Activated CD4-positive, alpha-beta T cell treated with anti-CD3 and anti-CD28 coated beads, Interleukin-2, amount 50 U/mL, for 4 hours (primary cell): Measurements from ENCODE around the gene USP32.
"Not testable (repeated sequence)": the region's sequence is repeated elsewhere in the genome, so short reads cannot be mapped to it uniquely, and the experiment has no call there.

Experiments
- DNase-seq, 2 experiments: peaks; one replicate each; pipeline ENCODE4 v3.0.0-alpha.2; 2020

Gene USP32, protein sequence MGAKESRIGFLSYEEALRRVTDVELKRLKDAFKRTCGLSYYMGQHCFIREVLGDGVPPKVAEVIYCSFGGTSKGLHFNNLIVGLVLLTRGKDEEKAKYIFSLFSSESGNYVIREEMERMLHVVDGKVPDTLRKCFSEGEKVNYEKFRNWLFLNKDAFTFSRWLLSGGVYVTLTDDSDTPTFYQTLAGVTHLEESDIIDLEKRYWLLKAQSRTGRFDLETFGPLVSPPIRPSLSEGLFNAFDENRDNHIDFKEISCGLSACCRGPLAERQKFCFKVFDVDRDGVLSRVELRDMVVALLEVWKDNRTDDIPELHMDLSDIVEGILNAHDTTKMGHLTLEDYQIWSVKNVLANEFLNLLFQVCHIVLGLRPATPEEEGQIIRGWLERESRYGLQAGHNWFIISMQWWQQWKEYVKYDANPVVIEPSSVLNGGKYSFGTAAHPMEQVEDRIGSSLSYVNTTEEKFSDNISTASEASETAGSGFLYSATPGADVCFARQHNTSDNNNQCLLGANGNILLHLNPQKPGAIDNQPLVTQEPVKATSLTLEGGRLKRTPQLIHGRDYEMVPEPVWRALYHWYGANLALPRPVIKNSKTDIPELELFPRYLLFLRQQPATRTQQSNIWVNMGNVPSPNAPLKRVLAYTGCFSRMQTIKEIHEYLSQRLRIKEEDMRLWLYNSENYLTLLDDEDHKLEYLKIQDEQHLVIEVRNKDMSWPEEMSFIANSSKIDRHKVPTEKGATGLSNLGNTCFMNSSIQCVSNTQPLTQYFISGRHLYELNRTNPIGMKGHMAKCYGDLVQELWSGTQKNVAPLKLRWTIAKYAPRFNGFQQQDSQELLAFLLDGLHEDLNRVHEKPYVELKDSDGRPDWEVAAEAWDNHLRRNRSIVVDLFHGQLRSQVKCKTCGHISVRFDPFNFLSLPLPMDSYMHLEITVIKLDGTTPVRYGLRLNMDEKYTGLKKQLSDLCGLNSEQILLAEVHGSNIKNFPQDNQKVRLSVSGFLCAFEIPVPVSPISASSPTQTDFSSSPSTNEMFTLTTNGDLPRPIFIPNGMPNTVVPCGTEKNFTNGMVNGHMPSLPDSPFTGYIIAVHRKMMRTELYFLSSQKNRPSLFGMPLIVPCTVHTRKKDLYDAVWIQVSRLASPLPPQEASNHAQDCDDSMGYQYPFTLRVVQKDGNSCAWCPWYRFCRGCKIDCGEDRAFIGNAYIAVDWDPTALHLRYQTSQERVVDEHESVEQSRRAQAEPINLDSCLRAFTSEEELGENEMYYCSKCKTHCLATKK (N-terminal part only)

DNA sequence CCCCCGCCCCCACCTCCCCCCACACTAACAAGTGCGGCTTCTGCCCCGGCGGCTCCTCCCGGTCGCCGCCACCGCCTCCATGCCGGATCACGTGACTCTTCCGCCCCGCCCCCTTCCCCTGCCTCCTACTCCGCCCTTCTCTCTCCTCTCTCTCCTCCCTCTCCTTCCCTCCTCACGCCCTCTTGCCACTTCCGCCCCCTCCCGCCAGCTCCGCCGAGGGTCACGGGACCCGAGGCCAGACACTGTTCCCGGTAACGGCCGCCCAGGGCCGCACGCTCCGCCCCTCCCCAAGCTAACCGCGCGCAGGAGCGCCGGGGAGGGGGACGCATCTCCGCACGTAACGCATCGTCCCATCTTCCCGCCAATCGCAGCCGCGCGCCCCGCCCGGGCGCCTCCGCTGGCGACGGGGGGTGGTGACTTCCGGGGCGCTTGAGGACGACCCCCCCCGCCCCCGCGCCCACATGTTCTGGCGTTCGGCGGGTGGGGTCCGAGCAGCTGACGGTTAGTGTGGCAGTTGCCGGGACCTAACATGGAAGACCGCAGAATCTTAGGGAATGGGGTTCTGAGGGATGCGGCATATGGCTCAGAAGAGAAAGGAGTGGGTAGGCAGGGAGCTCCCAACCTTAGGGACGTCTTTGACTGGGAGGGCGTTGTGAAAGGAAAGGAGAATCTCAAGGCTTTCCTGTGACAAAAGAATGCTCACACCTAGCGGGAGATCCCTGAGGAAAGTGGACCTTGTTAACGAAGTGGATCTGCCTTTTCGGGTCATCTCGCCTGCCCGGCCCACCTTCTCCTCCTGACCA, at the start of gene USP32:
USP32 (minus strand) TSS at position 92 of the 803 bp plus-strand sequence. CDS start 194 bp downstream, outside the sequence.
- DNase-seq, result peak; percentile 98 to 99

DNA sequence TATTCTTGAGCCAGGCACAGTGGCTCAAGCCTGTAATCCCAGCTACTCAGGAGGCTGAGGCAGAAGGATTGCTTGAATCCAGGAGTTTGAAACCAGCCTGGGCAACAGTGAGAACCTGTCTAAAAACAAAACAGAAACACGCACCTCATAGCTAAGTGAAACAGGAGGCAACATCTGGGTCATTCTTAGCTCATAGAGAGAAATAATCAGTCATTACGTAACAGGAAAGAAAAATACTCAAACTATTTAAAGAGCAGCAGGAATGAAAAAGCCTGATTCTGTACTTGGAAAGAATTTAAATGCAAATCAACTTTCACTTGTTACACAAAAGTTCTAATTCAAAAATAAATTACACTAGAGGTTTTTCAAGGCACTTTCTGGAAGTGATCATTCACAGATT, 47.6 kb upstream of the USP32 start:
- no peak for DNase-seq

GRCh38 chr17:60436676-60437075, 44.7 kb upstream of the USP32 start:
- DNase-seq, result no peak

DNA sequence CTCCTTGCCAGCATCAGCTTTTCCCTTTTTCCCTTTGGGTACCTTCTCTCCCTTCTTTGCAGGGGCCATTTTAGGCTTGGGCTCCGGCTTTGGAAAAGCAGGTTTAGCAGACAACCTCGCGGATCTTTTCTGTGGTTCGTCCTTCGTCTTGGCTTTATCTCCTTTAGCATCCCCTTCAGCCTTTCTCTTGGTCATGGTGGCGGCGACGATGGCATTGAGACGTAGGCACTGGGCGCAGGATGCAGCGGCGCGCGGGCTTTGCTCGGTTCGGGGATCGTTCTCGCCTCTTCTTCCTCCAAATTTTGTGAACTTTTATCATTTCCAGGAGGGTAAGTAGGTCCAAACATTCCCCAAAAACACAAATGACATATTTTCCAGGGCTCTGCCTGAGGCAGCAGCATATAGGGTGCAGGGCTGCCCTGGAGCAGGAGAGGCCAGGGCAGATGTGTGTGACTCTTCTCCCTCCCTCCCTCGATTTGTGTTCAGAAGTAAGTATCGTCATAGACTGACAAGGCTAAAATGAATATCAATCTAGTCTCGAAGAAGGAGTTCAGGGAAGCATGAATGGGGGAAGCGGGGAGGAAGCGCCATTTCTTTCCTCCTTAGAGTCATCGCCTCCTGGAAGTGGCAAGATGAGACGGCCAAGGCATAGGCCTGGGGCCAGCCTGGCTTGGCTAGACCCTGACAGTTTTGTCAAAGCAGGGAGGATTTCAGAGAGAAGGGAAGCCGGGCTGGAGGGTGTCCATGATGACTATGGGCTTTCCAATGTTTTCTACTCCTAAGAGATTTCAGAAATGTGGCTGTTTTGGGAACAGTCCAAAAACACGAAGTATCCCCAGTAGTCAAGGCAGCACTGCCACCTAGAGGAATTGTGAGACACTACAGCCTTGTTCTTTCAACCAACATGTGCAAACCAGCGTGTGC, 43.6 kb upstream of the USP32 start:
- peak; percentile 36 to 49 for DNase-seq

DNA sequence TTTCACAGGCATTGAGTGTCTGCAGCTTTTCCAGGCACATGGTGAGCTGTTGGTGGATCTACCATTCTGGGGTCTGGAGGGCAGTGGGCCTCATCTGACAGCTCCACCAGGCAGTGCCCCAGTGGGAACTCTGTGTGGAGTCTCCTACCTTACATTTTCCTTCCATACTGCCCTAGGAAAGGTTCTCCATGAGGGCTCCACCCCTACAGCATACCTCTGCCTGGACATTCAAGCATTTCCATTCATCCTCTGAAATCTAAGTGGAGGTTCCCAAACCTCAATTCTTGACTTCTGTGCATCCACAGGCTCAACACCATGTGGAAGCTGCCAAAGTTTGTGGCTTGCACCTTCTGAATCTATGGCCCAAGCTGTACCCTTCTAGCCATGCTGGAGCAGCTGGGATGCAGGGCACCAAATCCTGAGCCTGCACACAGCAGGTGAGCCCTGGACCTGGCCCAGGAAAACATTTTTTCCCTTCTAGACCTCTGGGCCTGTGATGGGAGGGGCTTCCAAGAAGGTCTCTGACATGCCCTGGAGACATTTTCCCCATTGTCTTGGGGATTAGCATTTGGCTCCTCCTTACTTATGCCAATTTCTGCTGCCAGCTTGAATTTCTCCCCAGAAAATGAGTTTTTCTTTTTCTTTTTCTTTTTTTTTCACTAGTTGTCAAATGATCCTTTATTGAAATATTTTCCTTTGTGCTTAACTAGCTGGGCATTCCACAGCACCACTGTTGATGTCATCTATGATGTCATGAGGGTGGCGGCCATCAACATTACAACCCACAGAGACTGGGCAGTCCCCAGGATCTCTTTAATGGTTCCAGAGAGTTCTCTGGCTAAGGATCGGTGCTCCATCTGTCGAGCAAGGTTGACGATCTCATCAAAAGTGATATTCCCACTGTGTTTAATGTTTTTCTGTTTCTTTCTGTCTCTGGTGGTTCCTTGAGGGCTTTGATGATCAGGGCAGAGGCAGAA, 41.4 kb upstream of the USP32 start:
- not testable (repeated sequence) for DNase-seq

DNA sequence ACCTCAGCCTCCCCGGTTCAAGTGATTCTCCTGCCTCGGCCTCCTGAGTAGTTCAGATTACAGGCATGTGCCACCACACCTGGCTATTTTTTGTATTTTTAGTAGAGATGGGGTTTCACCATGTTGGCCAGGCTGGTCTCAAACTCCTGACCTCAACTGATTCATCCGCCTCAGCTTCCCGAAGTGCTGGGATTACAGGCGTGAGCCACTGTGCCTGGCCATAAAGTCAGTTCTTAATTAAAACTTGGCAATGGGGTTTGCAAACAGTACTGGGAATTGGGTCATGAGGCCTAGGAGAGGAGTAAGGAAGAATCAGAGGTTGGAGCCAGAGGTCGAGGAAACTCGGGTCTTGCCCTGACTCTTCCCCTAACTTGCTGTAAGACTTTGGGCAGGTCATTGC, 38.6 kb upstream of the USP32 start:
- not testable (repeated sequence) for DNase-seq

- DNase-seq, result not testable (repeated sequence)
These were observed 36.6 kb upstream of the USP32 start for GRCh38 chr17:60428491-60428890.

- no peak for DNase-seq
These were observed 34.7 kb upstream of the USP32 start for GRCh38 chr17:60426596-60426995.

DNA sequence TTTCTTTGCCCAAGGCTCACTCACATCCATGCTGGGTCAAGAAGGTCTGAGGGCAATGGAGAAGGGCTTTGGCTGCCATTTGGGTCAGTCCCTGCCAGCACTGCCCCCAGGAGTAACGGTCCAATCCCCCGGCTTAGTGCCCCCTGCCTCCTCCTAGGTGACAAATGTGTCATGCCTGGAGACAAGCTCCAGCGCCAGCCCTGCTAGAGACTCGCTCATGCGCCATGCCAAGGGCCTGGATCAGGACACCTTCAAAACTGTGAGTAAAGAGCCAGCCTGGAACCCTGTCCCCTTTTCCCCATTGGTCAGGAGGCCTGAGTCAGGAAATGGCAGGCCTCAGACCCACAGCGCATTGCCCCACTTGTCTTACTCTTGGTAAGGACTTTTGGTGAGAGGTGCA, 33.7 kb upstream of the USP32 start:
- no peak for DNase-seq

GRCh38 chr17:60423865-60424264, 31.9 kb upstream of the USP32 start:
- DNase-seq, result no peak

GRCh38 chr17:60422162-60422665, 30.3 kb upstream of the USP32 start, which contains the start of gene CHCT1:
TSS of gene CHCT1 (plus strand) at chr17:60422489. CDS start at chr17:60422593, 104 bp downstream.
- no peak for DNase-seq

DNA sequence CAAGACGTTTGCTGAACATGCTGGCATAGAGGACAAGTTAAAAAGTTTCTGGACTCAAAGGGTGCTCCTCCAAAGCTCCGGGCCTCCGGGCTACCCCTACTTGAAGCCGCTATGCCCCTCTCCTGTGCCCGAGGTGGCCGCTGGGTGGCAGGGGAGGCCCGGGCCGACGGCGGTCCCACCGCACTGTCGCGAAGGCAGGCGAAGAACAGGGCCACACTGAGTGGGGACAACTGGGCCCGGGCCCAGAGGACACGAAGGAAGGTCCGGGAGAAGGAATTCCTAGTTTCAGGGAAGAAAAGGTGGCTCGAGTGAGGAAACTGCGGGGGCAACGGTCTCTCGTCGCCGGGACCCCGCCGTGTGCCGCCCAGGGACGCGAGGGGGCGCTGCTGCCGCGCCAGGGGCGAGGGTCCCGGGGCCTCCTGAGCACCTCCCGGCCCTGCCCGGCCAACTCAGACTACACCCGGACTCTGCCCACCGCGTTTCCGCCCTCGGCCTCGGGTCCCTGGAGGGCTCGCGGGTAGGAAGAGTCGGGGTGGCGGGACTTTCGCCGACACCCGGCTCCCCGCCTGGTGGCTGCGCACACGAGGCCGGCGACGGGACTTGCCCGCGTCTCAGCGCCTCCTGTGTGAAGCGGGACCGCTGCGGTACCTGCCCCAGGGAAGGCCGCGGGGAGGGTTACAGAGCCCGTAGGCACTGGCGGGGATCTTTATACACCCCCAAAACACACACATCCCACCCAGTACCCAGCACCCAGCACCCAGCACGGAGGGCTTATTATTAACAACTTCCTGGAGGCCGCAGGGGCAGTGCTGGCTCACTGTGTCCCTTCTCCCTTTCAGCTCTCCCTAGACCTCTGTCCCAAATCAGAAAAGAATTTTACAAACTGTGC, 29.6 kb upstream of the USP32 start:
- peak; percentile 66 to 68 for DNase-seq

DNA sequence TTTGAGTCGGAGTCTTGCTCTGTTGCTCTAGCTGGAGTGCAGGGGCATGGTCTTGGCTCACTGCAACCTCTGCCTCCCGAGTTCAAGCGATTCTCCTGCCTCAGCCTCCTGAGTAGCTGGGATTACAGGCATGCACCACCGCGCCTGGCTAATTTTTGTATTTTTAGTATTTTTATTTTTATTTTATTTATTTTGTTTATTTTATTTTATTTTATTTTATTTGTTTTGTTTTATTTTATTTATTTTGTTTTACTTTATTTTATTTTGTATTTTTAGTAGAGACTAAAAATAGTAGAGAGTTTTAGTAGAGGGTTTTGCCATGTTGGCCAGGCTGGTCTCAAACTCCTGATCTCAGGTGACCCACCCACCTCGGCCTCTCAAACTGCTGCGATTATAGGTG, 27.9 kb upstream of the USP32 start:
- not testable (repeated sequence) for DNase-seq

DNA sequence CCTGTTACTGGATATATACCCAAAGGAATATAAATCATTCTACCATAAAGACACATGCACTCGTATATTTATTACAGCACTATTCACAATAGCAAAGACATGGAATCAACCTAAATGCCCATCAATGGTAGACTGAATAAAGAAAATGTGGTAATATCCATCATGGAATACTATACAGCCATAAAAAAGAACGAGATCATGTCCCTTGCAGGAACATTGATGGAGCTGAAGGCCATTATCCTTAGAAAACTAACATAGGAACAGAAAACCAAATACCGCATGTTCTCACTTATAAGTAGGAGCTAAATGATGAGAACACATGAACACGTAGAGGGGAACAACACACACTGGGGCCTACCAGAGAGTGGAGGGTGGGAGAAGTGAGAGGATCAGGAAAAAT, 27.1 kb upstream of the USP32 start:
- not testable (repeated sequence) for DNase-seq

- DNase-seq, result no peak
These were observed 24.5 kb upstream of the USP32 start for GRCh38 chr17:60416368-60416925.

- no peak for DNase-seq
These were observed 23.2 kb upstream of the USP32 start for GRCh38 chr17:60415146-60415545.

DNA sequence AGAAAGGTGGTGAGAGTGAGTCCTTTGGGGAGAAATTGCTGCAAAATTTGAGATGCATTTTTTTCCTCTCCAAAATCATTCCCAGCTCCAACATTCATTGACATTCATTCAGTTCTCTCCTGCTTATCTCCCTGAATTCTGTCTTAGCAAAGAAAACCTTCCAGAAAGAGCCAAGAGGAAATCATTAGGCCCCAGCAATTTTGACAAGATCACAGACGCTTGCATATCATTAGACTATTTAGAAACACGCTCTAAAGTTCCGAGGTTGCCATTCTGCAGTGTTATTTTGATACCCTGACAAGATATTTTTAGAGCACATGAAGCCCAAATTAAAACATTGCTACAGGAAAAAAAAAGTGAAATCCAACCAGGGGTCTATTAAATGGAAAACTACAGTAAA, 20.8 kb upstream of the USP32 start:
- no peak for DNase-seq

GRCh38 chr17:60410001-60410400, 18.1 kb upstream of the USP32 start:
- no peak for DNase-seq
